Measurements from ENCODE around the gene CDH6.
A peak's percentile ranks its signal among the peaks of the same experiment; 100 is the strongest.

DNA sequence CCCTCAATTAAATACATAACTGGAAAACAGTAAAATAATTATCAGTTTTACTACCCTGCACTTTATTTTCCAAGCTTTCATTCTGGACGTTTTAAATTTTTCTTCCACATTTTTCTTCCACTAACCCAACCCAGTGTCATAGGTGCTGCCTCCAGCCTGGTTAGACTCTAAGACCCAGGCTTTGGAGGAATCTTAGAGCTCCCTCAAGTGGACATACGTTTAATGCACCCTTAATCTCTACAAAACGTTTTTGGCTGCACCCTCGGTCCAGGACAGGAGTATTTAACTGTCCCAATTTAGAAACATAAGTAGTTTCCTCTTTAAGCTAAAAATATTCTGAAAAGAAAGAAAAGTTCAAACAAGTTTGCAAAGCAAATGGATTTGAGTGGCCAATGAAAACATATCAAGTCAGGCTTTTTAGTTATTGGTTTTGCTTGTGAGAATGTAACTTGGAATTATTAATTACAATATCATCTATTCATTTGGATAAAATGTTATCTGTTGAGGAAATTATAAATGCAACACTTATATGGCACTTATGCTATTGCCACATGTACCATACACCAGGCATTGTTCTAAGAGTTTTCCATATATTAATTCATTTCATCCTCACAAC is 38.9 kb downstream of the CDH6 start:
- TF ChIP-seq, protein P1, sequence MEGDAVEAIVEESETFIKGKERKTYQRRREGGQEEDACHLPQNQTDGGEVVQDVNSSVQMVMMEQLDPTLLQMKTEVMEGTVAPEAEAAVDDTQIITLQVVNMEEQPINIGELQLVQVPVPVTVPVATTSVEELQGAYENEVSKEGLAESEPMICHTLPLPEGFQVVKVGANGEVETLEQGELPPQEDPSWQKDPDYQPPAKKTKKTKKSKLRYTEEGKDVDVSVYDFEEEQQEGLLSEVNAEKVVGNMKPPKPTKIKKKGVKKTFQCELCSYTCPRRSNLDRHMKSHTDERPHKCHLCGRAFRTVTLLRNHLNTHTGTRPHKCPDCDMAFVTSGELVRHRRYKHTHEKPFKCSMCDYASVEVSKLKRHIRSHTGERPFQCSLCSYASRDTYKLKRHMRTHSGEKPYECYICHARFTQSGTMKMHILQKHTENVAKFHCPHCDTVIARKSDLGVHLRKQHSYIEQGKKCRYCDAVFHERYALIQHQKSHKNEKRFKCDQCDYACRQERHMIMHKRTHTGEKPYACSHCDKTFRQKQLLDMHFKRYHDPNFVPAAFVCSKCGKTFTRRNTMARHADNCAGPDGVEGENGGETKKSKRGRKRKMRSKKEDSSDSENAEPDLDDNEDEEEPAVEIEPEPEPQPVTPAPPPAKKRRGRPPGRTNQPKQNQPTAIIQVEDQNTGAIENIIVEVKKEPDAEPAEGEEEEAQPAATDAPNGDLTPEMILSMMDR (conservative IDR thresholded peaks at IDR 0.05) = peak; percentile 93
- no peak for TF ChIP-seq ZFX (IDR thresholded peaks at IDR 0.05)

Measured in C4-2B (cell line).